Ishikawa (cell line): ENCODE results near the gene PRICKLE2.

ENCODE experiments used
- EGR1 ChIP-seq: IDR thresholded peaks from 2 replicates; pipeline ENCODE4 v1.6.1; 2012
- TEAD4 ChIP-seq: IDR thresholded peaks from 2 replicates; pipeline ENCODE4 v1.6.1; 2012
- TF ChIP-seq, protein P1 (sequence below): IDR thresholded peaks from 2 replicates; pipeline ENCODE4 v1.6.1; 2012; ENCODE audit warnings: low read depth, mild to moderate bottlenecking

DNA sequence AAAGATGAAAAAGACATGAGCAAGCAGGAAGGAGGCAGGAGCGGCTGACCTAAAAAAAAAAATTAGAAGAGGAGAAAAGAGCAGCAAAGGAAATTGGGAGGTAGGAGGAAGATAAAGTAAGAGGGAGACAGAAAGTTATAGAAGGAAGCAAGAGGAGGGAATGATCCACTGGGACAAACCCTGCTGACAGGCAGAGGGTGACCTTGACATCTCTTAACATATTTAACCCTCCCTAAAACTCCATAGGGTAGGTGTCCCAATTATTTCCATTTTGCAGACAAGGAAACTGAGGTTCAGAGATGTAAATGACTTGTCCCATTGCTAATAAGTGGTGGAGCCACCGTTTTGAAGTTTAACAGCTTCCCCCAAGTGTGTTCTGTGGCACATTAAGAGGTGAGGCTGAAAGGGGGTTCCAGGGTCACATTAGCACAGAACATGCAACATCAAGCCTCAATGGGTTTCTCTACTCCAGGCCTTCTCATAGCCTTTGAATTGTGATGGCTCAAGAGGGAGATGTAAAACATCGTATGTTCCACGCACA lies 37.4 kb upstream of the PRICKLE2 start:
- TF ChIP-seq EGR1 (no peak), TEAD4 (no peak)
- TF ChIP-seq, protein P1, sequence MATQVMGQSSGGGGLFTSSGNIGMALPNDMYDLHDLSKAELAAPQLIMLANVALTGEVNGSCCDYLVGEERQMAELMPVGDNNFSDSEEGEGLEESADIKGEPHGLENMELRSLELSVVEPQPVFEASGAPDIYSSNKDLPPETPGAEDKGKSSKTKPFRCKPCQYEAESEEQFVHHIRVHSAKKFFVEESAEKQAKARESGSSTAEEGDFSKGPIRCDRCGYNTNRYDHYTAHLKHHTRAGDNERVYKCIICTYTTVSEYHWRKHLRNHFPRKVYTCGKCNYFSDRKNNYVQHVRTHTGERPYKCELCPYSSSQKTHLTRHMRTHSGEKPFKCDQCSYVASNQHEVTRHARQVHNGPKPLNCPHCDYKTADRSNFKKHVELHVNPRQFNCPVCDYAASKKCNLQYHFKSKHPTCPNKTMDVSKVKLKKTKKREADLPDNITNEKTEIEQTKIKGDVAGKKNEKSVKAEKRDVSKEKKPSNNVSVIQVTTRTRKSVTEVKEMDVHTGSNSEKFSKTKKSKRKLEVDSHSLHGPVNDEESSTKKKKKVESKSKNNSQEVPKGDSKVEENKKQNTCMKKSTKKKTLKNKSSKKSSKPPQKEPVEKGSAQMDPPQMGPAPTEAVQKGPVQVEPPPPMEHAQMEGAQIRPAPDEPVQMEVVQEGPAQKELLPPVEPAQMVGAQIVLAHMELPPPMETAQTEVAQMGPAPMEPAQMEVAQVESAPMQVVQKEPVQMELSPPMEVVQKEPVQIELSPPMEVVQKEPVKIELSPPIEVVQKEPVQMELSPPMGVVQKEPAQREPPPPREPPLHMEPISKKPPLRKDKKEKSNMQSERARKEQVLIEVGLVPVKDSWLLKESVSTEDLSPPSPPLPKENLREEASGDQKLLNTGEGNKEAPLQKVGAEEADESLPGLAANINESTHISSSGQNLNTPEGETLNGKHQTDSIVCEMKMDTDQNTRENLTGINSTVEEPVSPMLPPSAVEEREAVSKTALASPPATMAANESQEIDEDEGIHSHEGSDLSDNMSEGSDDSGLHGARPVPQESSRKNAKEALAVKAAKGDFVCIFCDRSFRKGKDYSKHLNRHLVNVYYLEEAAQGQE, result no peak
